PFSK-1 (cell line): ENCODE data around the gene P3R3URF.

Source experiments
- POLR2AphosphoS5 ChIP-seq: IDR thresholded peaks from 2 replicates; pipeline ENCODE4 v1.6.1; 2012; ENCODE audit warnings: low read depth, mild to moderate bottlenecking, control low read depth, low read length, moderate library complexity
- REST ChIP-seq, 2 experiments: IDR thresholded peaks; 2 replicates each; pipeline versions ENCODE4 v1.6.1 to v1.8.0; 2011 to 2012; ENCODE audit warnings: low read depth in 2 of 2, low read length in 2 of 2, control low read depth in 1 of 2, inconsistent platforms in 1 of 2, mild to moderate bottlenecking in 1 of 2, moderate library complexity in 1 of 2; ENCODE audit not compliant: insufficient read depth in 1 of 2

- no peak for TF ChIP-seq REST (IDR thresholded peaks at IDR 0.05; ENCODE audit: insufficient read depth in 1 of 2, low read depth in 2 of 2, low read length in 2 of 2)
- no peak for TF ChIP-seq POLR2AphosphoS5
Observed at GRCh38 chr1:46174448-46175231, 1.6 kb downstream of the P3R3URF start, which contains the start of gene TSPAN1.
